ENCODE data around the gene RABEPK. TPM values are rescaled to one million over a fixed set of nuclear protein-coding genes. Genes with fewer than 3 reads are reported as not detected.
"Not testable (repeated sequence)": the region's sequence is repeated elsewhere in the genome, so short reads cannot be mapped to it uniquely, and the experiment has no call there.

Gene RABEPK
- total RNA-seq, 2 experiments from 2014 or later, result 20.7 to 21.9 TPM

DNA sequence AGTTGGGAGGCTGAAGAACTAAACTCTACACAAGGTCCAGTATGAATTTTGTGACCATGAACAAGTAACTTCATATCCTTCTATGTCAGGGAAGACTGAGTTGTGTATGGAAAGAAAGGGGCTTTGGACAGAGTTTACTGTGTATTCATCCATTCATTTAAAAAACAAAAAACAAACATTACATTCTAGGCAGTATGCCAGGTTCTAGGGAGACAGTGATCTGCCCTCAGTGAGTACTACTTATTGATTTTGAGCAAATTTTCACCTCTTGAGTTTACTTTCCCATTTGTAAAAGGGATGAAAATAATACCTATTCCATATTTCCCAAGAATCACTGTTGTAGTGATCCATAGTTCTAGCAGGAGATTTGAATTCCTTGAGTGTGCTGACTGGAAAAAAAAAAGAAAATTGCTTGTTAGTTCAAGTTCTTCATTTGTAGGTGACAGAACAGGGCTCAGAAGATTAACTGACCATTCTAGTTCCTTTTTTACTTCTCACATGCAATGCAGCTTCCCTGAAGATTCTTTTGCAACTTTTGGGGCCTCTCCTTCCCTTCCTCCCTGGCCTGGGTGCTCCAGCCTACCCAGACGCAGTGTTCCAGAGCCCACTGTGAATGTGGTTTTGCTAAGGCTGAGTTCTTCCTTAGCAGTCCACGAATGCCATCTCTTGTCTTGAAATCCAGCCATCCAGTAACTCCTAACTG, 58.6 kb downstream of the RABEPK start:
- Mint-ChIP-seq H3K36me3 (peaks cover 6% of the 10 kb centered on the region), H3K4me3 (no peak overlapping the region), H3K4me1 (ENCODE audit: low read depth) (peaks cover 28% of the 10 kb centered on the region), H3K27ac (no peak overlapping the region), H3K27me3 (peaks cover 2% of the 10 kb centered on the region), H3K9me3 (no peaks in the 10 kb centered on the region)
- no peak for DNase-seq
- POLR2A ChIA-PET, result no interaction called here
- CTCF ChIA-PET, result interaction anchor here (0.8 kb wide), 1 partner anchor 64 kb away, joined by 6 read pairs; no protein-coding TSS in a partner anchor
- intact Hi-C loops (cut with micrococcal nuclease), result no loop called here

DNA sequence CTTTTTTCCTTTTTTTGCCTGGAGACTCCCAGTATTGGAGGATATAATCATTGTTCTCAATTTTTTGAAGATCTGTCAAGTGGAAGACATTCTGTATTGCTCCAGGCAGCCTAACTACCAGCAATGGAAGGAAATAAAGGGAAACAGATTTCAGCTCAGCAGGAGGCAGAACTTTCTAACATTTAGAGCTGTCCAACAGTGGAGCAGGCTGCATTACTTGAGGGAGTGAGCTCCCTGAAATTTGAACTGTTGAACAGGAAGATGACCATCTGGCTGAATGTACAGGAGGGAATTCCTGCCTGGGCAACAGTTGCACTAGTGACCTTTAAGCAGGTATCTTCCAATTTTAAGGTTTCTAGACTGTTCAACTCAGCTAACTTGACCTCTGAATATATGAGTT, 60.2 kb downstream of the RABEPK start:
- peaks cover 9% of the 10 kb centered on the region for H3K36me3 Mint-ChIP-seq
- ChIA-PET CTCF (interaction anchor here (0.7 kb wide), 1 partner anchor 79 kb away, joined by 4 read pairs; no protein-coding TSS in a partner anchor), POLR2A (interaction anchor here (0.6 to 5.4 kb wide), 2 partner anchors 12 to 19 kb away, joined by 3 to 66 read pairs; partner anchors contain the start of gene HSPA5)
- H3K4me3 Mint-ChIP-seq, result peak overlapping the region; percentile 99
- H3K9me3 Mint-ChIP-seq, result no peaks in the 10 kb centered on the region
- DNase-seq, result no peak
- H3K27ac Mint-ChIP-seq, result peak overlapping the region; percentile 93
- intact Hi-C loops (cut with micrococcal nuclease), result loop anchor here (5.0 kb wide), 1 partner anchor 72 kb away; no protein-coding TSS in a partner anchor
- H3K27me3 Mint-ChIP-seq, result peaks cover 2% of the 10 kb centered on the region
- peaks cover 41% of the 10 kb centered on the region for H3K4me1 Mint-ChIP-seq (ENCODE audit: low read depth)

DNA sequence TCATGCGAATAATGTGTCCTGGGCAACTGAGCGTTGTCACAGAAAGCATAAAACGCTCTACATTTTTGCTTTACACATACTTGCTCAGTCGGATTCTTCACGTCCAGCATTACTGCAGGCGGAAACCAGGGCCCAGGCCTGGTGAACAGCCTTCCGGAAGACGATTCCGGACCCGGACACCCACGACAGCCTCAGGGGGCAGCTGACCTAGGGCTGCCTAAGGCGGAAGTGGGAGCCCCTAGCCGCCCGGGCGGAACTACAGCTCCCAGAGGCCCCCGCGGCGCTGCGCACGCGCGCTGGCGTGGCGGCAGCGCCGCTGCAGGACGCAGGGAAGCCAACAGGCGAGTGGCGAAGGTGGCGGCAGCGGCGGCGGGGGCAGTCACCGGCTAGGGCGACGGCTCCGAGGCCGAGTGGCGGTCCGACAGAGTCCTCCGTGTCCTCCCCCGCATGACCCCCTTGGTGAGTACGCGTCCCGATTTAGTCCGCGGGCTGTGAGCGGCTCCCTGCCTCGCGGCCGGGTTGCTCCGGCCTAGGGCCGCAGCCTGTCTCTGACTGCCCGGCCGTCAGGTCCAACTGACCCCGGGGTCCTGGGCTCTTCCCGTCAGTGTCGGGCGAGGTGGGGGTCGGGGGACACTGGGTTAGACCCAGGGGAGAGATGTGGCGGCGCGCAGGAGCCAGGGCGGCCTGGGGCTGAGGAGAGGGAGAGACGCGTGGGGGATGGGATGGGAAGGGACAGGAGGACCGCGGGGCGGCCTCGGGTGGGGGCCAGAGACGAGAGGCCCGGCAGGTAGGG, 61.4 kb downstream of the RABEPK start, which contains the start of gene GAPVD1:
Gene GAPVD1 (plus strand): TSS at position 326 of the 793 bp plus-strand sequence. CDS start 37,096 bp downstream, outside the sequence.
- ChIA-PET CTCF (interaction anchor here (0.6 to 2.6 kb wide), 6 partner anchors 9 to 393 kb away, joined by 3 to 17 read pairs (median 3); partner anchors contain the start of gene HSPA5), POLR2A (interaction anchor here (5.4 kb wide), 1 partner anchor 20 kb away, joined by 66 read pairs; the partner anchor contains the start of gene HSPA5)
- H3K27ac Mint-ChIP-seq, result peak within 1 kb of the TSS; percentile 93
- H3K9me3 Mint-ChIP-seq, result no peaks in the 10 kb centered on the region
- peaks cover 2% of the 10 kb centered on the region for H3K27me3 Mint-ChIP-seq
- peaks cover 14% of the 10 kb centered on the region for H3K36me3 Mint-ChIP-seq
- peaks cover 45% of the 10 kb centered on the region for H3K4me1 Mint-ChIP-seq (ENCODE audit: low read depth)
- intact Hi-C loops (cut with micrococcal nuclease), result loop anchor here (1.0 to 5.0 kb wide), 3 partner anchors 20 to 73 kb away; partner anchors contain the start of genes HSPA5 and PPP6C
- H3K4me3 Mint-ChIP-seq, result peak within 1 kb of the TSS; percentile 99
- DNase-seq, result peak; percentile 94

DNA sequence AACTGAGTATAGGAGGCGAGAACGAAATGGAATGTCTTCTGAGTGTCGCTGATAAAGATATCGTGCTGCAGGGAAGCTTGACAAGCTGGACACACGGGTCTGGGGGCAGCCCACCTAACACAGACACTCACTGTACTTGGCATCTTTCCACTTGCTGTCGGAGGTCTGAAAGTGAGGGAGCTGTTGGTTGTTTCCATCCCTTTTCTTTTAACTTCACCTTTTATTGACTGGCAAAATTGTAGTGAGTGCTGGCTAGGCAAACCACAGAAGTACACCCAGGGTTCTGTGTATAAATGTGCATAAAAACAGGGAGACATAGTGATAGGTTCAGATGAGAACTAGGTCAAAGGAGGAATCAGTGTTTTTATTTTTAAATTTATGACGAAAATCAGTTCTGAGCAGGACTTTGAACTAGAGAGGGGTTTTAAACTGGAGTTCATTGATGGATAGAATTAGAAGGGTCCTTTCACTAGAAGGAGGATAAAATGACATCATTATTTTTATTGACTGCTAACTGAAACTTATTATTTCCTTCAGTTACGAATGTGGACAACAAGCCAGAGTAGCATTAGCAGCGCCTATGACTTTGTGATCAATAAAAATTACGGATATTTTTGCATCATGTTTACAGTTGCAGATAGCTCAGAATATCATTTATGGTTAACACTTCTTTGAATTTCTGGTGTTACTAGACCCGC, 62.1 kb downstream of the RABEPK start:
- intact Hi-C loops (cut with micrococcal nuclease), result loop anchor here (2.0 to 5.0 kb wide), 2 partner anchors 70 to 74 kb away; partner anchors contain the start of gene PPP6C
- Mint-ChIP-seq H3K27ac (peak overlapping the region; percentile 86), H3K4me1 (ENCODE audit: low read depth) (peaks cover 45% of the 10 kb centered on the region), H3K27me3 (no peaks in the 10 kb centered on the region), H3K9me3 (no peaks in the 10 kb centered on the region), H3K36me3 (peaks cover 16% of the 10 kb centered on the region), H3K4me3 (peak overlapping the region; percentile 99)
- no peak for DNase-seq
- ChIA-PET CTCF (interaction anchor here (0.6 to 2.6 kb wide), 3 partner anchors 21 to 394 kb away, joined by 3 to 17 read pairs (median 3); partner anchors contain the start of gene HSPA5), POLR2A (interaction anchor here (0.9 to 5.4 kb wide), 2 partner anchors 20 to 26 kb away, joined by 4 to 66 read pairs; partner anchors contain the start of gene HSPA5)

DNA sequence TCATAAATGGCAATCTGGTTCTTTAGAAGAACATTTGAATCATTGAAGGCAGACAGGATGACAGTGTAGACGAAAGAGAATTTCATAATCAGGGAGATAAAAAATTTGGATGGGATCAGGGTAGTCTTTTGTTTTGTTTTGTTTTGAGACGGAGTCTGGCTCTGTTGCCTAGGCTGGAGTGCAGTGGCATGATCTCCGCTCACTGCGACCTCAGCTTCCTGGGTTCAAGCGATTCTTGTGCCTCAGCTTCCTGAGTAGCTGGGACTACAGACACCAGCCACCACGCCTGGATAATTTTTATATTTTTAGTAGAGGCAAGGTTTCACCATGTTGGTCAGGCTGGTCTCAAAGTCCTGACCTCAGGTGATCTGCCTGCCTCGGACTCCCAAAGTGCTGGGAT, 63.7 kb downstream of the RABEPK start:
- Mint-ChIP-seq H3K36me3 (peaks cover 16% of the 10 kb centered on the region), H3K27ac (peak overlapping the region; percentile 49), H3K4me3 (peak overlapping the region; percentile 43), H3K4me1 (ENCODE audit: low read depth) (peaks cover 52% of the 10 kb centered on the region)
- peak; percentile 34 for DNase-seq
- POLR2A ChIA-PET, result interaction anchor here (1.0 to 5.4 kb wide), 2 partner anchors 12 to 22 kb away, joined by 3 to 66 read pairs; partner anchors contain the start of gene HSPA5
- CTCF ChIA-PET, H3K27me3 Mint-ChIP-seq, H3K9me3 Mint-ChIP-seq: not testable (repeated sequence)
- intact Hi-C loops (cut with micrococcal nuclease), result loop anchor here (5.0 kb wide), 1 partner anchor 68 kb away; no protein-coding TSS in a partner anchor

DNA sequence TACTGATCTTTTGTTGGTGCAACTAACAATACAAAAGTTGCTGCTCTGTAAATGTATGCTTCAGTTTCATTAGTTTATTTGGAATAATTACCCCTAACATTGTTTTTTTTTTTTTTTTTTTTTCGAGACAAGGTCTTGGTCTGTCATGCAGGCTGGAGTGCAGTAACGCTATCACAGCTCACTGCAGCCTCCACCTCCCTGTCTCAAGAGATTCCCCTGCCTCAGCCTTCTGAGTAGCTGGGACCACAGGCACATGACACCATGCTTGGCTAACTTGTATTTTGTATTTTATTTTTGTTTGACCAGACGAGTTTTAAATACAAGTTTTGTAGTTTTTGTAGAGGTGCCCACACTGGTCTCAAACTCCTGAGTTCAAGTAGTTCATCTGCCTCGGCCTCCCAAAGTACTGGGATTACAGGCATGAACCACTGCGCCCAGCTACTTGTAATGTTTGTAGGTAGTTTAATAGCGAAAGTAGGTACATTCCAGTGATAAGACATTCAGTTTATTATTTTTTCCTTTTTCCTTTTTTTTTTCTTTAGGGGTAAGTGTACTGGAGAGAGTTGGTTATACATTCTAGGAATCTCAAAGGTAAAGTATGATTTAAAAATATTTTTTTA, 68.2 kb downstream of the RABEPK start:
- intact Hi-C loops (cut with micrococcal nuclease), result no loop called here
- Mint-ChIP-seq H3K4me1 (ENCODE audit: low read depth) (peaks cover 41% of the 10 kb centered on the region), H3K4me3 (no peak overlapping the region), H3K27ac (no peak overlapping the region), H3K9me3 (no peaks in the 10 kb centered on the region), H3K27me3 (no peaks in the 10 kb centered on the region), H3K36me3 (peaks cover 19% of the 10 kb centered on the region)
- no peak for DNase-seq
- ChIA-PET POLR2A (interaction anchor here (2.1 kb wide), 1 partner anchor 27 kb away, joined by 7 read pairs; the partner anchor contains the start of gene HSPA5), CTCF (no interaction called here)

DNA sequence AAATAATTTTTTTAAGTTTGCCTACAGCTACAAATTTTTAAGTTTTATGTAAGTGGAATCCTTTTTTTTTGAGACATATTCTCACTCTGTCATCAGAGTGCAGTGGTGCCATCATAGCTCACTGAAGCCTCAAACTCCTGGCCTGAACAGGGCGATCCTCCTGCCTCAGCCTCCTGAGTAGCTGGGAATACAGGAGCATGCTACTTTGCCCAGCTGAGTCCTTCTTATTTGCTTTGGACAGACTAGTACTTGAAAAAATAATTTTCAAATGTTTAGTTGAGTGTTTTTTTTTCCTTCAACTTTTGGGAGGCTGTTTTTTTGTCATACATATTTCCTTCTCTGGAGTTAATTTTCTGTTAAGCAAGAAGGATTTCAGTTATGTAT, 68.7 kb downstream of the RABEPK start:
- H3K9me3 Mint-ChIP-seq, result no peaks in the 10 kb centered on the region
- ChIA-PET CTCF (no interaction called here), POLR2A (interaction anchor here (2.1 kb wide), 1 partner anchor 28 kb away, joined by 7 read pairs; the partner anchor contains the start of gene HSPA5)
- H3K36me3 Mint-ChIP-seq, result peaks cover 17% of the 10 kb centered on the region
- no peak for DNase-seq
- no peak overlapping the region for H3K27ac Mint-ChIP-seq
- H3K4me3 Mint-ChIP-seq, result no peak overlapping the region
- peaks cover 37% of the 10 kb centered on the region for H3K4me1 Mint-ChIP-seq (ENCODE audit: low read depth)
- intact Hi-C loops (cut with micrococcal nuclease), result no loop called here
- H3K27me3 Mint-ChIP-seq, result no peaks in the 10 kb centered on the region

DNA sequence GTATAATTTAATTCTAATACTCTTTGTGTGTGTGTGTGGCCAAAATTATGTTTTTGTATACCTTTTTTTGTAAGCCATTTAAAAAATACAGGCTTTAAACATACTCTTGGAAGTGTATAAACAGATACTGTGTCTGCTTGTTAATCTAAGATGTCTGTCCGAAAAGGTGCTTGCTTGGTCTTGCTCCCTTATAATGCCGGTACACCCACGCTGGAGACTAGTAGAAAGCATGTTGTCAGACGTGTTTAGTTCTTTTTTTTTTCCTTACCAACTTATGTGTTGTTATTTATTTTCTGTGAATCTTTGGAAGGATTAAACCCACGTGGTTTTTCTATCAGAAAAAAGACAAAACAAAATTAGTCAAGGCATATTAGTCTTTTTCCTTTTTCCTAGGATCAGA, 70.7 kb downstream of the RABEPK start:
- intact Hi-C loops (cut with micrococcal nuclease), result no loop called here
- ChIA-PET CTCF (no interaction called here), POLR2A (no interaction called here)
- Mint-ChIP-seq H3K4me1 (ENCODE audit: low read depth) (peaks cover 23% of the 10 kb centered on the region), H3K27ac (no peak overlapping the region), H3K36me3 (peaks cover 12% of the 10 kb centered on the region), H3K27me3 (no peaks in the 10 kb centered on the region), H3K4me3 (no peak overlapping the region), H3K9me3 (no peaks in the 10 kb centered on the region)
- no peak for DNase-seq

DNA sequence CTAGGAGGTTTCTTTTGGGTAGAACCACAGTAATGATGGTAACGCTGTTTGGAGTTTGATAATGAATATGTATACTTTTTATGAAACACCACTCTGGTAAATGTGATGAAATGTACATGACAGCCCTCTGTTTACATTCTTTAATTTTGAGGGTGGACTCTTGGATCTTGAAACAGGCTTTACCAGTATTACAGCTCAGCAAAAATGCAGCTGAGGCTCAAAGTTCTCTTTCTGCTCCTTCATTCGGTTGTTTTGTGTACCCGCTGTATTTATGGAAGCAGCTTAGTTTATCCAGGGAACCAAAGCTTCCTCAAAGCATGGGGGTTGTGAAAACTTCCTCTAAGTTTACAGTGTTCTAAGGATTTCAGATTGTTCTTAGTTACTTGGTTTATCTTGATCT, 72.4 kb downstream of the RABEPK start:
- CTCF ChIA-PET, result interaction anchor here (0.9 kb wide), 1 partner anchor 11 kb away, joined by 3 read pairs; the partner anchor contains the start of gene GAPVD1
- Mint-ChIP-seq H3K27ac (no peak overlapping the region), H3K27me3 (no peaks in the 10 kb centered on the region), H3K4me1 (ENCODE audit: low read depth) (peaks cover 25% of the 10 kb centered on the region), H3K36me3 (peaks cover 7% of the 10 kb centered on the region), H3K4me3 (no peak overlapping the region), H3K9me3 (no peaks in the 10 kb centered on the region)
- intact Hi-C loops (cut with micrococcal nuclease), result no loop called here
- POLR2A ChIA-PET, result no interaction called here
- DNase-seq, result no peak

DNA sequence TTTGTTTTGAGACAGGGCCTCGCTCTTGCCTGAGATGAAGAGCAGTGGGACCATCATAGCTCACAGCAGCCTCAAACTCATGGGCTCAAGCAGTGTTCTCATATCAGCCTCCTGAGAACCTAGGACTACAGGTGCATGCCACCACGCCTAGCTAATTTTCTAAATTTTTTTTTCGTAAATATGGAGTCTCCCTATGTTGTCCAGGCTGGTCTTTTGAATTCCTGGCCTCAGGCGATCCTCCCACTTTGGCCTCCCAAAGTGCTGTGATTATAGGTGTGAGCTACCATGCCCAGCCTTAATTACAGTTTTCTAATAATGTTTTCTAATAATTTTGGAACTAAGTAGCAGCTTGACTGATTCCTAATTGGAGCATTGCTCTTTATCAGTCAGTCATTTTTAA, 76.4 kb downstream of the RABEPK start:
- Mint-ChIP-seq H3K4me1 (ENCODE audit: low read depth) (peaks cover 13% of the 10 kb centered on the region), H3K4me3 (no peak overlapping the region), H3K27ac (no peak overlapping the region), H3K27me3 (no peaks in the 10 kb centered on the region), H3K9me3 (no peaks in the 10 kb centered on the region), H3K36me3 (peaks cover 4% of the 10 kb centered on the region)
- DNase-seq, result no peak
- CTCF ChIA-PET, result no interaction called here
- intact Hi-C loops (cut with micrococcal nuclease), result no loop called here
- POLR2A ChIA-PET, result interaction anchor here (0.9 kb wide), 1 partner anchor 12 kb away, joined by 3 read pairs; no protein-coding TSS in a partner anchor

DNA sequence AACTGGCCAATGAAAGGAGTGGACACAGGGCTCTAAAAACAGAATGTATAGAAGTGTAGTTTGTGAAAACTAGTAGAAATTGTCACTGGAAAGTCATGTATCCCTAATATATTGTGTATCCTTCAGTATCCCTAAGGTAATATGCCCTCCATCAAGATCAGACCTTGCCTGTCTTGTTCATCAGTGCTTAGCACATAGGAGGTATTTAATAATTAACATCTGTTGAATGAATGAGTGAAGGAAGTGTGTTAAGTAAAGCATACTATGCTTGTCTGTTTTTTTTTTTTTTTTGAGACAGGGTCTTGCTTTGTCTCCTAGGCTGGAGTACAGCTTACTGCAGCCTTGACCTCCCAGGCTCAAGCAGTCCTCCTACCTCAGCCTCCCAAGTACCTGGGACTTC, 77.1 kb downstream of the RABEPK start:
- no peak overlapping the region for H3K27ac Mint-ChIP-seq
- H3K4me3 Mint-ChIP-seq, result no peak overlapping the region
- H3K9me3 Mint-ChIP-seq, result no peaks in the 10 kb centered on the region
- H3K36me3 Mint-ChIP-seq, result peaks cover 4% of the 10 kb centered on the region
- intact Hi-C loops (cut with micrococcal nuclease), result no loop called here
- CTCF ChIA-PET, result no interaction called here
- peaks cover 15% of the 10 kb centered on the region for H3K4me1 Mint-ChIP-seq (ENCODE audit: low read depth)
- DNase-seq, result no peak
- no peaks in the 10 kb centered on the region for H3K27me3 Mint-ChIP-seq
- POLR2A ChIA-PET, result no interaction called here

All from activated CD4-positive, alpha-beta memory T cell treated with anti-CD3 and anti-CD28 coated beads for 36 hours (primary cell).